HepG2 (cell line): ENCODE measurements around the gene FOXD2. TPM values are rescaled to one million over a fixed set of nuclear protein-coding genes. Genes with fewer than 3 reads are reported as not detected.

Source experiments
- ATAC-seq: fragments of 200-7000 bp; cut with Tn5 transposase; 3 replicates; pipeline ENCODE4 v1.9.1; 2020; ENCODE audit warnings: mild to moderate bottlenecking, moderate library complexity
- BruUV-seq: library from RNA; stranded (reverse); fragments of 400-500 nt; replicated peaks from 2 replicates; lab custom pipeline; 2021; lab: Mats Ljungman, UMichigan
- CTCF ChIA-PET: fragments of 300-600 bp; formaldehyde crosslinking; extraction: SDS; loops from one replicate; lab custom pipeline; 2021; ENCODE audit warnings: low total read pairs, inconsistent platforms, low intra/inter-chr PET ratio; lab: Yijun Ruan, JAX
- POLR2A ChIA-PET: fragments of 350-600 bp; sonication (Branson Sonifier 250); formaldehyde crosslinking; loops from one replicate; lab custom pipeline; 2020; ENCODE audit warnings: antibody characterized with exemption, inconsistent platforms; lab: Yijun Ruan, JAX
- DNase-seq: peaks from one replicate; pipeline ENCODE4 v3.0.0-alpha.2; 2015; ENCODE audit warnings: low spot score
- FAIRE-seq: peaks from 3 replicates; lab custom pipeline; 2011; peaks lifted over from hg19 to GRCh38; lab: Jason Lieb, UNC
- H2AFZ ChIP-seq: one replicate; pipeline ENCODE4 v1.6.1; 2011; ENCODE audit warnings: low read length, inconsistent platforms
- H3K27ac ChIP-seq: fragments of 300-600 bp; 3 replicates; pipeline ENCODE4 v1.8.0; 2011; ENCODE audit warnings: mixed run types, mild to moderate bottlenecking, mixed read lengths, low read length, inconsistent platforms; ENCODE audit not compliant: insufficient read depth; ENCODE audit errors: extremely low read length
- H3K27me3 ChIP-seq, 2 experiments: fragments of 200-600 bp in 1 of 2; 2 replicates in 1 of 2; 3 replicates in 1 of 2; pipeline versions ENCODE4 v1.6.0 to v1.8.0; 2011; ENCODE audit warnings: low read length in 2 of 2, mild to moderate bottlenecking in 2 of 2, moderate library complexity in 2 of 2, inconsistent platforms in 1 of 2; ENCODE audit not compliant: insufficient read depth in 2 of 2, control insufficient read depth in 1 of 2
- H3K36me3 ChIP-seq, 2 experiments: fragments of 200-600 bp in 1 of 2; replicated peaks in 1 of 2; 2 replicates in 1 of 2; 3 replicates in 1 of 2; pipeline versions ENCODE4 v1.5.1 to v1.8.0; 2011; ENCODE audit warnings: low read length in 2 of 2, inconsistent platforms in 1 of 2; ENCODE audit not compliant: insufficient read depth in 2 of 2, control insufficient read depth in 1 of 2
- H3K4me1 ChIP-seq: 2 replicates; pipeline ENCODE4 v1.5.1; 2012; ENCODE audit warnings: low read length, inconsistent platforms; ENCODE audit not compliant: insufficient read depth
- H3K4me2 ChIP-seq: 2 replicates; pipeline ENCODE4 v1.6.0; 2011; ENCODE audit warnings: low read depth, low read length, inconsistent platforms
- H3K4me3 ChIP-seq, 3 experiments: fragments of 200-600 bp in 1 of 3; sonication (generic), shearing (Covaris generic) in 1 of 3; replicated peaks in 1 of 3; 2 replicates each; pipeline ENCODE4 v1.5.1; 2011 to 2016; ENCODE audit warnings: low read length in 3 of 3, inconsistent platforms in 2 of 3, low read depth in 2 of 3, mild to moderate bottlenecking in 2 of 3, control low read depth in 1 of 3, mixed read lengths in 1 of 3; ENCODE audit not compliant: insufficient read depth in 1 of 3
- H3K79me2 ChIP-seq: one replicate; pipeline ENCODE4 v1.6.1; 2011; ENCODE audit warnings: low read length, inconsistent platforms; ENCODE audit not compliant: insufficient read depth
- H3K9ac ChIP-seq: 2 replicates; pipeline ENCODE4 v1.6.0; 2011; ENCODE audit warnings: mild to moderate bottlenecking, low read depth, low read length, inconsistent platforms; ENCODE audit not compliant: insufficient read depth
- H3K9me3 ChIP-seq: 2 replicates; pipeline ENCODE4 v1.5.1; 2012; ENCODE audit warnings: mild to moderate bottlenecking, low read length
- H4K20me1 ChIP-seq: 2 replicates; pipeline ENCODE4 v1.6.0; 2011; ENCODE audit warnings: inconsistent platforms, mild to moderate bottlenecking, low read length, moderate library complexity; ENCODE audit not compliant: insufficient read depth
- GABPB1 ChIP-seq: IDR thresholded peaks from 2 replicates; pipeline ENCODE4 v1.6.1; 2016; ENCODE audit warnings: mild to moderate bottlenecking, missing genetic modification reagents, moderate library complexity, missing compliant biosample characterization
- HOMEZ ChIP-seq: IDR thresholded peaks from 2 replicates; pipeline ENCODE4 v1.6.1; 2016; ENCODE audit warnings: low read depth
- KLF6 ChIP-seq: IDR thresholded peaks from 2 replicates; pipeline ENCODE4 v1.8.0; 2016; ENCODE audit warnings: missing biosample characterization, missing genetic modification reagents
- MEIS1 ChIP-seq: sonication (generic); formaldehyde crosslinking; IDR thresholded peaks from 2 replicates; pipeline ENCODE4 v1.9.0; 2021; ENCODE audit warnings: mild to moderate bottlenecking, missing genetic modification reagents, moderate library complexity, borderline replicate concordance
- MTF1 ChIP-seq: sonication (generic); formaldehyde crosslinking; IDR thresholded peaks from 2 replicates; pipeline ENCODE4 v1.5.0; 2020; ENCODE audit warnings: missing genetic modification reagents
- NFE2L1 ChIP-seq: sonication (generic); formaldehyde crosslinking; IDR thresholded peaks from 2 replicates; pipeline ENCODE4 v1.4.0; 2020; ENCODE audit warnings: missing genetic modification reagents, mild to moderate bottlenecking, borderline replicate concordance
- SOX5 ChIP-seq: IDR thresholded peaks from 2 replicates; pipeline ENCODE4 v1.6.1; 2016; ENCODE audit warnings: borderline replicate concordance
- TBX2 ChIP-seq: sonication (generic); formaldehyde crosslinking; IDR thresholded peaks from 2 replicates; pipeline ENCODE4 v1.5.0; 2020; ENCODE audit warnings: missing genetic modification reagents, mild to moderate bottlenecking, borderline replicate concordance
- TP53 ChIP-seq: sonication (generic); formaldehyde crosslinking; conservative IDR thresholded peaks from 2 replicates; pipeline ENCODE4 v1.4.0; 2020; ENCODE audit warnings: missing genetic modification reagents
- YEATS2 ChIP-seq: sonication (generic); formaldehyde crosslinking; IDR thresholded peaks from 2 replicates; pipeline ENCODE4 v1.4.0; 2020; ENCODE audit warnings: missing genetic modification reagents, borderline replicate concordance
- ZNF280B ChIP-seq: sonication (generic); formaldehyde crosslinking; IDR thresholded peaks from 2 replicates; pipeline ENCODE4 v1.5.0; 2020; ENCODE audit warnings: missing genetic modification reagents, mild to moderate bottlenecking, borderline replicate concordance
- ZNF616 ChIP-seq: sonication (generic); formaldehyde crosslinking; IDR thresholded peaks from 2 replicates; pipeline ENCODE4 v1.5.0; 2020; ENCODE audit warnings: low read depth, mild to moderate bottlenecking, missing genetic modification reagents
- ZNF768 ChIP-seq: sonication (generic); formaldehyde crosslinking; IDR thresholded peaks from 2 replicates; pipeline ENCODE4 v1.4.0; 2020; ENCODE audit warnings: missing genetic modification reagents
- ZNF790 ChIP-seq: sonication (generic); formaldehyde crosslinking; IDR thresholded peaks from 2 replicates; pipeline ENCODE4 v1.8.0; 2022; ENCODE audit warnings: missing genetic modification reagents, mild to moderate bottlenecking, borderline replicate concordance
- WGBS: methylation state at CpG from one replicate; pipeline ENCODE4 v1.1.6; 2017; ENCODE audit warnings: low lambda C conversion rate; 5-methylcytosine and 5-hydroxymethylcytosine counted together
- in situ Hi-C: cut with HindIII; loops from 2 replicates; pipeline ENCODE4 v1.10.0; 2017; ENCODE audit warnings: low pct_unique_long_range_greater_than_20kb; ENCODE audit not compliant: extremely low pct_ligation_motif_present
- intact Hi-C: fragments of 100-400 bp; cut with micrococcal nuclease; formaldehyde crosslinking; loops from one replicate; pipeline ENCODE4 v1.10.0; 2022; ENCODE audit not compliant: unreplicated experiment
- polyA plus RNA-seq, 8 experiments: library from polyadenylated mRNA; depleted of rRNA in 3 of 8; stranded (reverse) in 7 of 8; unstranded in 1 of 8; fragments of >200 nt; fragmentation: Illumina TruSeq in 4 of 8; extraction: Trizol in 4 of 8; gene quantifications; 2 replicates each; pipeline versions ENCODE4 v1.2.1 to v1.2.3, GENCODE V29; 2011 to 2016; ENCODE audit warnings: low read depth in 4 of 8, missing spikeins in 1 of 8, mixed read lengths in 1 of 8; ENCODE audit not compliant: insufficient read depth in 1 of 8
- total RNA-seq, 5 experiments: library from RNA; depleted of rRNA; stranded (reverse); fragments of >200 nt; fragmentation: Illumina TruSeq; extraction: Trizol; gene quantifications; 2 replicates each; pipeline ENCODE4 v1.2.3, GENCODE V29; 2016; ENCODE audit warnings: low read depth in 1 of 5

The FOXD2 gene
- total and polyA plus RNA-seq, 2 of the 13 experiments (the other 11 are each of a cell fraction or from before 2014, with no cell fraction given): 0.01 to 0.09 TPM

- TF ChIP-seq MTF1 (CRISPR knock-in tag) (no peak), TBX2 (CRISPR knock-in tag) (no peak), YEATS2 (CRISPR knock-in tag) (no peak), KLF6 (no peak), ZNF790 (no peak), NFE2L1 (no peak), MEIS1 (no peak), ZNF616 (CRISPR knock-in tag) (no peak), ZNF768 (CRISPR knock-in tag) (no peak), TP53 (no peak)
Observed at GRCh38 chr1:47443530-47444296, 5.9 kb downstream of the FOXD2 start (continued).

GRCh38 chr1:47444297-47444561, 6.4 kb downstream of the FOXD2 start:
- Histone ChIP-seq H3K4me1 (no peaks in the 10 kb centered on the region), H4K20me1 (peaks cover 2% of the 10 kb centered on the region; the same call in 1 of the 2 replicates), H3K27me3 (peaks cover 13 to 92% of the 10 kb centered on the region in 2 experiments; a peak in 4 of 5 replicates), H3K4me3 (no peak overlapping the region), H3K9me3 (no peaks in the 10 kb centered on the region), H3K4me2 (no peak overlapping the region), H3K27ac (no peak overlapping the region), H3K36me3 (no peaks in the 10 kb centered on the region), H2AFZ (no peak overlapping the region), H3K79me2 (no peaks in the 10 kb centered on the region), H3K9ac (no peak overlapping the region)
- ChIA-PET POLR2A (no interaction called here), CTCF (no interaction called here)
- ATAC-seq (no peak), FAIRE-seq (no peak), DNase-seq (no peak)
- WGBS: 90% methylated on average over 15 of the region's 15 CpGs
- no TSS peak for BruUV-seq
- TF ChIP-seq HOMEZ (CRISPR knock-in tag): no peak
- no peak for TF ChIP-seq SOX5 (CRISPR knock-in tag)
- TF ChIP-seq ZNF280B (CRISPR knock-in tag): no peak
- TF ChIP-seq GABPB1 (CRISPR knock-in tag): no peak
- in situ Hi-C loops: no loop called here
- intact Hi-C loops: no loop called here
